HG03064 (cell line): ENCODE results near the gene HEPH.
"Not testable (repeated sequence)": the region's sequence is repeated elsewhere in the genome, so short reads cannot be mapped to it uniquely, and the experiment has no call there.

Experiments used
- ATAC-seq: cut with Tn5 transposase; IDR thresholded peaks from one replicate; pipeline ENCODE4 v1.9.1; 2021; ENCODE audit warnings: low read depth; ENCODE audit not compliant: unreplicated experiment

HEPH gene, protein sequence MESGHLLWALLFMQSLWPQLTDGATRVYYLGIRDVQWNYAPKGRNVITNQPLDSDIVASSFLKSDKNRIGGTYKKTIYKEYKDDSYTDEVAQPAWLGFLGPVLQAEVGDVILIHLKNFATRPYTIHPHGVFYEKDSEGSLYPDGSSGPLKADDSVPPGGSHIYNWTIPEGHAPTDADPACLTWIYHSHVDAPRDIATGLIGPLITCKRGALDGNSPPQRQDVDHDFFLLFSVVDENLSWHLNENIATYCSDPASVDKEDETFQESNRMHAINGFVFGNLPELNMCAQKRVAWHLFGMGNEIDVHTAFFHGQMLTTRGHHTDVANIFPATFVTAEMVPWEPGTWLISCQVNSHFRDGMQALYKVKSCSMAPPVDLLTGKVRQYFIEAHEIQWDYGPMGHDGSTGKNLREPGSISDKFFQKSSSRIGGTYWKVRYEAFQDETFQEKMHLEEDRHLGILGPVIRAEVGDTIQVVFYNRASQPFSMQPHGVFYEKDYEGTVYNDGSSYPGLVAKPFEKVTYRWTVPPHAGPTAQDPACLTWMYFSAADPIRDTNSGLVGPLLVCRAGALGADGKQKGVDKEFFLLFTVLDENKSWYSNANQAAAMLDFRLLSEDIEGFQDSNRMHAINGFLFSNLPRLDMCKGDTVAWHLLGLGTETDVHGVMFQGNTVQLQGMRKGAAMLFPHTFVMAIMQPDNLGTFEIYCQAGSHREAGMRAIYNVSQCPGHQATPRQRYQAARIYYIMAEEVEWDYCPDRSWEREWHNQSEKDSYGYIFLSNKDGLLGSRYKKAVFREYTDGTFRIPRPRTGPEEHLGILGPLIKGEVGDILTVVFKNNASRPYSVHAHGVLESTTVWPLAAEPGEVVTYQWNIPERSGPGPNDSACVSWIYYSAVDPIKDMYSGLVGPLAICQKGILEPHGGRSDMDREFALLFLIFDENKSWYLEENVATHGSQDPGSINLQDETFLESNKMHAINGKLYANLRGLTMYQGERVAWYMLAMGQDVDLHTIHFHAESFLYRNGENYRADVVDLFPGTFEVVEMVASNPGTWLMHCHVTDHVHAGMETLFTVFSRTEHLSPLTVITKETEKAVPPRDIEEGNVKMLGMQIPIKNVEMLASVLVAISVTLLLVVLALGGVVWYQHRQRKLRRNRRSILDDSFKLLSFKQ

DNA sequence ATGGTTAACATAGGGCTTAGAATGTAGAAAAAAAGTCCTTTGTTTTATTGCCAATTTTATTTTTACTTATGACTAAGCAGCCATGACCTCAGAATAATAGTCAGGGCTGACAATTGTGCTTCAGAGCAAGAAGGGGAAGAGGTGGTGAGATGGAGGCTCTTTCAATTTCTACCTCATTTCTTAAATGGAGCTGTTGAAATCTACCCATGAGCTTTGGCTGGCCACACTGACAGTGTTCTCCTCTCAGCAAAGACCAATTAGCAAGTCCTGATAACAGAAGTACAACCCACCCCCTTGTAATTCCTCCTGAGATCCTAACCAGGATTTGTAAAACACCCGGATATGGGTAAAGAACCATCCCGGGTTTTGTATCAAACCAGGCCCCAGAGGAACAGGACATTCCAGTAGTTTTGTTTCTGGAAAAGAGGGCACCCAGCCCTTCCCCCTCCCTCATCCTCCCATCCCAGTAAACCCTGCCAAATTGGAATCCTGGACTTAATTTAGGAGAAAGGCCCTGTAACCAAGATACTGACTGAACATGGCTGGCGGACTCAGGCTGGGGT, at the start of gene HEPH:
Gene HEPH (plus strand): TSS at position 399 of the 563 bp plus-strand sequence. CDS start 6,324 bp downstream, outside the sequence.
- ATAC-seq = peak; percentile 68

- ATAC-seq = not testable (repeated sequence)
These were observed 45.3 kb upstream of the HEPH start for GRCh38 chrX:66118722-66119121.

GRCh38 chrX:66121354-66121753, 42.7 kb upstream of the HEPH start:
- ATAC-seq = not testable (repeated sequence)

DNA sequence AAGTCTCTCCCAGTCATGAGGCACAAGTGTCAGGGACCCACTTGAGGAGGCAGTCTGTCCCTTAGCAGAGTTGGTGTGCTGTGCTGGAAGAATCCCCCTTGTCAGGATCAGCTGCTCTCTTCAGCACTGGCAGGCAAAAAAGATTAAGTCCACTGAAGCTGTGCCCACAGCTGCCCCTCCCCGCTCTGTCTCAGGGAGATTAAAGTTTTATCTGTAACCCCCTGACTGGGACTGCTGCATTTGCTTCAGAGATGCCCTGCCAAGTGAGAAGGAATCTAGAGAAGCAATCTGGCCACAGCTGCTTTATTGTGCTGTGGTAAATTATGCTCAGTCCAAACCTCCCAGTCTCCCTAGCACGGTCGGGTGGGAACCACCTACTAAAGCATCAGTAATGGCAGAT, 37.4 kb upstream of the HEPH start:
- no peak for ATAC-seq

DNA sequence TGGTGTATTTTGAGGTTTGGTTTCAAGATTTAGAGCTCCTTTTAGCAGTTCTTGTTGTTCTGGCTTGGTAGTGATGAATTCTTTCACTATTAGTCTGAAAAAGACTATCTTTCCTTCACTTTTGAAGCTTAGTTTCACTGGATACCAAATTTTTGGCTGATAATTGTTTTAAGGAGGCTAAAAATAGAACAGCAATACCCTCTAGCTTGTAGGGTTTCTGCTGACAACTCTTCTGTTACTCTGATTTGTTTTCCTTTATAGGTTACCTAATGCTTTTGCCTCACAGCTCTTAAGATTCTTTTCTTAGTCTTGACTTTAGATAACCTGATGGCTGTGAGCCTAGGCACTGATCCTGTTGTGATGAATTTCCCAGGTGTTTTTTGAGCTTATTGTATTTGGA, 33.6 kb upstream of the HEPH start:
- no peak for ATAC-seq

DNA sequence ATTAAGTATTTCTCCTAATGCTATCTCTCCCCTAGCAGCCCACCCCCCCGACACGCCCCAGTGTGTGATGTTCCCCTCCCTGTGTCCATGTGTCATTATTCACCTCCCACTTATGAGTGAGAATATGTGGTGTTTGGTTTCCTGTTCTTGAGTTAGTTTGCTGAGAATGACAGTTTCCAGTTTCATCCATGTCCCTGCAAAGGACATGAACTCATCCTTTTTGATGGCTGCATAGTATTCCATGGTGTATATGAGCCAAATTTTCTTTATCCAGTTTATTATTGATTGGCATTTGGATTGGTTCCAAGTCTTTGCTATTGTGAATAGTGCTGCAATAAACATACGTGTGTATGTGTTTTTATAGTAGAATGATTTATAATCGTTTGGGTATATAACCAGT, 28.8 kb upstream of the HEPH start:
- ATAC-seq = not testable (repeated sequence)

GRCh38 chrX:66142351-66142750, 21.7 kb upstream of the HEPH start:
- no peak for ATAC-seq

DNA sequence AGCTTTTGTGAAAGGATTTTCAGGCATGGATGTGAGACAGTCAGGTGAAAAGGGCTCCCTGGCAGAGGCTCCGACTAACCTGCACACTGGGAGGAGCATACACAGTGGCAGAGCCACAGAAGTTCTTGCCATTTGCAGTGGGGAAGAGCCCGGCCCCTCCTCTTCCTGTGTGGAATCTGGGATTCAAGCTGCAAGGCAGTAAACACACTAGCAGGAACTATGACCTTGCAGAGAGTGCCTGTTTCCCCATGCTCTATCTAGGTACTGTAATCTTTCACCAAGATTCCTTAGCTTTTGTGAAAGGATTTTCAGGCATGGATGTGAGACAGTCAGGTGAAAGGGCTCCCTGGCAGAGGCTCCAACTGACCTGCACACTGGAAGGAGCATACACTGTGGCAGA, 19.8 kb upstream of the HEPH start:
- no peak for ATAC-seq

DNA sequence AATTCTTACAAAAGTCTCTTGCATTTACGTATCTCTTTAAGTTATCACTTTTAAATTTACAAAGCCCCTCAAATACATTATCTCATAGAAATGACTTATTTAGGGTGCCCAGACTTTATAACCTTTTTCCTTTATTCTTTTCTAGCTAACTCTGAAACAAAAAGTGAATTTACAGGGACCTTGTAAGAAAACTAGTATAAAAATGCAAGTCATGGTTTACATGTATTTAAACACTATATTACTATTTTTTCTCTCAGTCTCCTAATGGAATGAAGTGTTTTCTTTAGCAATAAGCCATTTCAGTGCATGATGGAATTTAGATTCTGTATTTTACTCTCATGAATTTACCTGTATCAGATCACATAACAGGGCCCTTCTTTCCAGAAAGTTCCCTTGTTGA, 14.5 kb upstream of the HEPH start:
- no peak for ATAC-seq

DNA sequence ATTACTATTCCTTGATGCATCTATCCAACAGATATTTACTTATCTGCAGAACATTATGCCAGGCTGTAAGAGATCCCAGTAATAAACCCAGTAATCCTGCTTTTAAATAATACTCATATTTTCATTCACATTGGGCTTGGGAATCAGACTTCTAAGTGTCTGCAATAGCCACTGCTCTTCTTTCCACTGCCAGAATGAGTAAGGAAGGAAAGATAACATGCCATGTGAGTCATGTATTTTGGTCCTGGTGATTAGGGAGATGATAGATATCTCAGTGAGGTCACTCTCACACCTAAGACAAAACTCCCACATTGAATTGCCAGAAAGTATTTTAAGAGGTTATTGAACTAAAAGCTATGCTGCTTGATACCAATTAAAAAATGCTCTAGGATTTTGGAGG, 13.9 kb upstream of the HEPH start:
- ATAC-seq = no peak

DNA sequence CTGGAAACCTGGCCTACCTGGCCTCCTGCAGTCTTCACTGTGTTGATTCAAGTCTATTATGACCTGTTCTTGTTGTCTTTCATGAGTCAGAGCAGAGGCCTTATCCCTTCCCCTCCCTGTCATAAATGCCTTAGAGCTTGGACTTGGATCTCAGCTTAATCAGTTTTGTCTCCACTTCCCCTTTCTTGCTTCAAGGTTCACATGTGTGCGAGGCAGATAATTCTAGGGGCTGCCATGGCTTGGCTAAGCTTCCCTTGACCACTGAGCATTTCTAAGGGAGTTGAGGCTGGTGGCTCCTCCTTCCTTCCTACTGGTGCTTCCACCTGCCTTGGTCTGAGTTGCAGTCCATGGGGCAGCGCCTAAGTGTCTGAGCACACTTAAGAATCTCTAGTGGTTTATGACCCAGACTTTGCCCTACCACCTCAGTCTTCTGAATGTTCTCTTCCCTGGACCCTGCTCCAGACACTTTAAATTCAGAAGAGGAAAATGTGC, 1.7 kb upstream of the HEPH start:
- ATAC-seq = no peak

GRCh38 chrX:66163447-66163846, 600 bp upstream of the HEPH start:
- peak; percentile 69 for ATAC-seq

- ATAC-seq = no peak
These were observed 423 bp downstream of the HEPH start for GRCh38 chrX:66164470-66164869.

GRCh38 chrX:66164931-66165330, 884 bp downstream of the HEPH start:
- ATAC-seq = no peak

- ATAC-seq = no peak
These were observed 2.6 kb downstream of the HEPH start for GRCh38 chrX:66166671-66167070.

GRCh38 chrX:66167431-66167830, 3.4 kb downstream of the HEPH start:
- no peak for ATAC-seq

DNA sequence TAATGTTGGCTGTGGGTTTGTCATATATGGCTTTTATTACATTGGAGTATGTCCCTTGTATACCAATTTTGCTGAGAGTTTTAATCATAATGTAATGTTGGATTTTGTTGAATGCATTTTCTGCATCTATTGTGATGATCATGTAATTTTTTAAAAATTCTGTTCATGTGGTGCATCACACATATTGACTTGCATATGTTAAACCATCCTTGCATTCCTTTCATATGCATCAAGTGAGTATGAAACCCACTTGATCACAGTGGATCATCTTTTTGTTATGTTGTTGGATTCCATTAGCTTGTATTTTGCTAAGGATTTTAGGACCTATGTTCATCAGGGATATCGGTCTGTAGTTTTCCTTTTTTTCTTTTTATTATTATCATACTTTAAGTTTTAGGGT, 12.1 kb downstream of the HEPH start:
- no peak for ATAC-seq

DNA sequence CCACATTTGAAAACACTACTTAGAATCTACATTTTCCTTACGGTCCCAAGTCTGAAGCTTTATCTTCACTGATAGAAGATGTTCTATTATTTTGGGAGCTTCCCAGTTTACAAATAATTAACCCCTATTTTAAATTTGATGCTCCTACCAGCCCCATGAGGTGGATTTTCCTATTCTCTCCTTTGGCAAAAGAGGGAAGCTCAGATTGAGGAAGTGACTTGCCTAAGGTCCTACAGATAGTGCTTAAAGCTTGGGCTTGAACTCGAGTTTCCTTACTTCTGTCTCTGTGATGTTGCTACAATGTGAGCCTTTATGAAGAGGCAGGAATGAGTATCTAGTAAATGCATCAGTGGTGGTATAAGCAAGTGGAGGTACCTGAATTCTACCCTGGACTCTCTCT, 27.5 kb downstream of the HEPH start:
- ATAC-seq = no peak

GRCh38 chrX:66193821-66194220, 29.8 kb downstream of the HEPH start:
- ATAC-seq = no peak

GRCh38 chrX:66200050-66200664, 36.1 kb downstream of the HEPH start:
- peak; percentile 74 for ATAC-seq
